Epithelial cell of esophagus (primary cell): Measurements from ENCODE around the gene EPHA3.
A peak's percentile ranks its signal among the peaks of the same experiment; 100 is the strongest.

Experiments used
- DNase-seq: peaks from one replicate; pipeline ENCODE4 v3.0.0; 2010; ENCODE audit warnings: low read depth
- H3K4me3 ChIP-seq: 2 replicates; pipeline ENCODE4 v1.5.1; 2011; ENCODE audit warnings: mild to moderate bottlenecking, low read length, control low read depth
- TF ChIP-seq, protein P1 (sequence below): IDR thresholded peaks from 2 replicates; pipeline ENCODE4 v1.5.1; 2011; ENCODE audit warnings: low read depth, mild to moderate bottlenecking, low read length, control low read depth, inconsistent platforms; ENCODE audit not compliant: insufficient read depth; ENCODE audit errors: missing control alignments

Gene EPHA3

GRCh38 chr3:89144080-89144479 lies 36.7 kb downstream of the EPHA3 start:
- TF ChIP-seq, protein P1, sequence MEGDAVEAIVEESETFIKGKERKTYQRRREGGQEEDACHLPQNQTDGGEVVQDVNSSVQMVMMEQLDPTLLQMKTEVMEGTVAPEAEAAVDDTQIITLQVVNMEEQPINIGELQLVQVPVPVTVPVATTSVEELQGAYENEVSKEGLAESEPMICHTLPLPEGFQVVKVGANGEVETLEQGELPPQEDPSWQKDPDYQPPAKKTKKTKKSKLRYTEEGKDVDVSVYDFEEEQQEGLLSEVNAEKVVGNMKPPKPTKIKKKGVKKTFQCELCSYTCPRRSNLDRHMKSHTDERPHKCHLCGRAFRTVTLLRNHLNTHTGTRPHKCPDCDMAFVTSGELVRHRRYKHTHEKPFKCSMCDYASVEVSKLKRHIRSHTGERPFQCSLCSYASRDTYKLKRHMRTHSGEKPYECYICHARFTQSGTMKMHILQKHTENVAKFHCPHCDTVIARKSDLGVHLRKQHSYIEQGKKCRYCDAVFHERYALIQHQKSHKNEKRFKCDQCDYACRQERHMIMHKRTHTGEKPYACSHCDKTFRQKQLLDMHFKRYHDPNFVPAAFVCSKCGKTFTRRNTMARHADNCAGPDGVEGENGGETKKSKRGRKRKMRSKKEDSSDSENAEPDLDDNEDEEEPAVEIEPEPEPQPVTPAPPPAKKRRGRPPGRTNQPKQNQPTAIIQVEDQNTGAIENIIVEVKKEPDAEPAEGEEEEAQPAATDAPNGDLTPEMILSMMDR = no peak
- no peak for DNase-seq
- H3K4me3 ChIP-seq = no peak overlapping the region

DNA sequence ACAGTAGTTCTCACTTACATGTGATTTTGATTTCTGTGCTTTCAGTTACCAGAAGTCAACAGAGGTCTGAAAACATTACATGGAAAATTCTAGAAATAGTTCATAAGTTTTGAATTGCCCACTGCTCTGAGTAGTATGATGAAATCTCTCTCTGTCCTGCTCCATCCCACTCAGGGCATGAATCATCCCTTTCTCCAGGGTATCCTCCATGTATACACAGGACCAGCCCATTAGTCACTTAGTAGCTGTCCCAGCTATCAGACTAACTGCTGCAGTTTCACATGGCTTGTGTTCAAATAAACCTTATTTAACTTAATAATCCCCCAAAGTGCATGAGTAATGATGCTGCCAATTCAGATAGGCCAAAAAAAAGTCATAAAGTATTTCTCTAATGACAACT lies 38.6 kb downstream of the EPHA3 start:
- peak; percentile 94 for DNase-seq
- H3K4me3 ChIP-seq = no peak overlapping the region
- TF ChIP-seq, protein P1 = no peak

- H3K4me3 ChIP-seq = no peak overlapping the region
- no peak for DNase-seq
- TF ChIP-seq, protein P1 = no peak
These were observed 47.0 kb downstream of the EPHA3 start for GRCh38 chr3:89154416-89154815.

DNA sequence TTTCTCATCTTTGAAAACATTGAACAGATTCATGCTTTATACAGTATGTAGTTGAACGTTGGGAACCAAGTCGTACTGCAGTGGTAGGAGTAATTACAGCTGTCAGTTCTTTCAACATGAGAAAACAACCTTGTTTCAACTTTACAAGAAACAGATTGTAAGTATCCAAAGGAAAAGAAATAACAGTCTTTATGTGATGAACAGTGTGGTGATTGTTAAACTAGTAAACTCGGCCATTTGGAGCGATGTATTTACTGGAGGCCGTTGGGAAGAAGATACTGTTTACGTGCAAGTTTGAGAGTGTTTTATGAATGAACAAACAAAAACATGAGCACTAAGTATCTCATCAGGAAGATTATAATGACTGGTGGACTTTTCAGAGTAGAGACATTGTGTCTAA lies 48.4 kb downstream of the EPHA3 start:
- no peak overlapping the region for H3K4me3 ChIP-seq
- DNase-seq = no peak
- TF ChIP-seq, protein P1 = no peak

DNA sequence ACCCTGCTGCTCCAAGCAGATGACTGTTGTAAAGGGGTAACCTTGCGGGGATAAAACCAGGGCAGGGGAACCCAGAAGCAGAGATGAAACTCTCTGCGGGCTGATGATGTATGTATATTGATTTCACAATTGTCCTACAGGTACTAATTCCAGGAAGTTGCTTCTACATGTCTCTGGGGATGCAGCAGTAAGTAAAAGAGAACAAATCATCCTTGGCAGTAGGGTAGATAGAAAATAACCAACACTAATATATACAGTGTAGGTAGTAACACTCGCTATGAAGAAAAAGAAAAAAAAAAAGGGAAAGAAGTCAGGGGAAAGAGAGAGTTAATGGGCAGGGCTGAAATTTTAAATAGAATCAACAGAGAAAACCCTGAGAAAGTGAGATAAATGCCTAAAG lies 50.2 kb downstream of the EPHA3 start:
- TF ChIP-seq, protein P1 = no peak

DNA sequence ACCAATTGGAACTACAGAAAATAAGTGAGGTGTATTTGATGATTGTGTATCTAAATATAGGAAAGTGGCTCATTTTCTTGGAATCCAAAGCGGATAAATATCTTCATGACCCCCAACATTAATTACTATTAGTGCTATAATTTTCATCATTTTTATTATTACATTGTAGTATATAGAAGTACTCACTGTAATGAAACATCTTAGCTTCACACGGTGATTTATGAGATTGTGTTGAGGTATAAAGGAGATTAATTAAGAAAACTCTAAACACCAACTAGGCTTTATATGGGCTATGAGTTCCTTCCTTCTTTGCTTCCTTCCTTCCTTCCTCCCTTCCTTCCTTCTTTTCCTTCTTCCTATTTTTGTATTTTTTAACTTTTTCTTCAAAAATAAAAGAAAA lies 52.2 kb downstream of the EPHA3 start:
- H3K4me3 ChIP-seq = no peak overlapping the region
- no peak for DNase-seq
- TF ChIP-seq, protein P1 = no peak

More for the DNA sequence above, 50.2 kb downstream of the EPHA3 start:
- no peak overlapping the region for H3K4me3 ChIP-seq
- no peak for DNase-seq

GRCh38 chr3:89164774-89165173 lies 57.4 kb downstream of the EPHA3 start:
- no peak overlapping the region for H3K4me3 ChIP-seq
- DNase-seq = no peak
- TF ChIP-seq, protein P1 = no peak
